HG03520 (cell line): ENCODE results near the gene RAVER1.
"Not testable (repeated sequence)": the region's sequence is repeated elsewhere in the genome, so short reads cannot be mapped to it uniquely, and the experiment has no call there.

Experiments used
- ATAC-seq: cut with Tn5 transposase; IDR thresholded peaks from one replicate; pipeline ENCODE4 v1.9.1; 2021; ENCODE audit warnings: mild to moderate bottlenecking, moderate library complexity; ENCODE audit not compliant: unreplicated experiment

Gene RAVER1

DNA sequence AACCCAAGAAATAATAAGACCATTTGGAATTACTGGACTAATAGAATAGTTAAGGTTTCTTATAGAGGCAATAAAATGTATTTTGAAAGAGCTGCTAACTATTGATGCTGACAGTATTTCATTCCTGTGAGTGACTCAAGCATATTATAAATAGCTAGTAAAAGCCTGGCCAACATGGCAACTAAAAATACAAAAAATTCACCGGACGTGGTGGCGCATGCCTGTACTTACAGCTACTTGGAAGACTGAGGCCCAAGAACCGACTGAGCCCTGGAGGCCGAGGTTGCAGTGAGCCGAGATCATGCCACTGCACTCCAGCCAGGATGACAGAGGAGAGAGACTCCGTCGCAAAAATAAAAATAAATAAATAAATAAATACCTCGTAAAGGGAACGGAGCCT lies 11.5 kb upstream of the RAVER1 start:
- ATAC-seq: no peak

DNA sequence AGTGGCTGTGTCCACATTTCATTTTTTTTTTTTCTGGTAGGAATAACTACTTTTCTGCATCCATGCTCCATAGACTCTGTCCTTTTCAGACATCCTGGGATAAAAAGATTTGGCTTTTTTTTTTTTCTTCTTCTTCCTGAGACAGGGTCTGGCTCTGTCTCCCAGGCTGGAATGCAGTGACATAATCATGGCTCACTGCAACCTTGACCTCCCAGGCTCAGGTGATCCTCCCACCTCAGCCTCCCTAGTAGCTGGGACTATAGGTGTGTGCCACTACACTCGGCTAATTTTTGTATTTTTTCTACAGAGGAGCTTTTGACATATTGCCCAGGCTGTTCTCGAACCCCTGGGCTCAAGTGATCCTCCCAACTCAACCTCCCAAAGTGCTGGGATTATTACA lies 10.2 kb upstream of the RAVER1 start:
- no peak for ATAC-seq

DNA sequence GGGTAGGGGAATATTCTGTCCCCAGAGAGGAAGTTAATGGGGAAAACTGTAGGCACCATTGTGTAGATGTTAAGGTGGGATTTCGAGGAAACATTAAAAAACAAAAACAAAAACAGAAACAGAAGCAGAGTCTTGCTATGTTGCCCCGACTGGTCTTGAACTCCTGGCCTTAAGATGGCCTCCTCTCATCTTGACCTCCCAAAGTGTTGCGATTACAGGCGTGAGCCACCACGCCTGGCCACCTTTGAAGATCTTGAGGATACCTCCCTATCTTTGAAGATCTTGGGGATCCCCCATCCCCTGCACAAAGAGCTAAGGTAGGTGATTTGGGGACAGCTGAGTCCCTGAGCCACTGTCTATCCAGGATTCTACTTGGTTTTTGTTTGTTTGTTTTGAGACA lies 6.6 kb upstream of the RAVER1 start:
- no peak for ATAC-seq

DNA sequence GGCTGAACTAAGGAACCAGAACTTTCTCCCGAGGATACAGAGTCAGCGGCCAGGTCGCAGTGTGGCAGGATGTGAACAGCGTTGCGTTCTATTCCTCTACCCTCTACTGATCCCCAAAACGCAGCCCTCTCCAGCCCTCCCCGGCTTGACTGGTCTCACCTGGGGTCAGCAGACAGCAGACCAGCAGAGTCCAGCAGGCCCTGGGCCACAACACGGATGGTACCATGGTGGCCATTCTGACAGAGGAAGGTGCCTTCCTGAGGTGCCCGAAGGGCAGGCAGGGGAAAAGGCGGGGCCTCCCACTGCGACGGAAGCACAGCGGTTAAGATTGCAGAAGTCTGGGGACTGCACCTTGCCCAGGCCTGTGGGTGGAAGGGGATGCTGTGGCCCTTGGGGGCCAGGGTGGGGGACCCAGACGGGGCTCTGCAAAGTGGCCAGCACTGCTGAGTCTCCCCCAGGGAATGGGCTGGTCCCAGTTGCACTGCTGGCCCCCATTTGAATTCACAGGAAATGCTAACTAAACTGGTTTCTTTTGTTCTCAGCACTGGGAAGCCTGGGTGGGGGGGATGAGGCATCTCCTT lies 6.1 kb upstream of the RAVER1 start, which contains the start of gene ICAM3:
Gene ICAM3 (minus strand): TSS at position 245 of the 581 bp plus-strand sequence. CDS start 10 bp downstream, at position 235.
- no peak for ATAC-seq

DNA sequence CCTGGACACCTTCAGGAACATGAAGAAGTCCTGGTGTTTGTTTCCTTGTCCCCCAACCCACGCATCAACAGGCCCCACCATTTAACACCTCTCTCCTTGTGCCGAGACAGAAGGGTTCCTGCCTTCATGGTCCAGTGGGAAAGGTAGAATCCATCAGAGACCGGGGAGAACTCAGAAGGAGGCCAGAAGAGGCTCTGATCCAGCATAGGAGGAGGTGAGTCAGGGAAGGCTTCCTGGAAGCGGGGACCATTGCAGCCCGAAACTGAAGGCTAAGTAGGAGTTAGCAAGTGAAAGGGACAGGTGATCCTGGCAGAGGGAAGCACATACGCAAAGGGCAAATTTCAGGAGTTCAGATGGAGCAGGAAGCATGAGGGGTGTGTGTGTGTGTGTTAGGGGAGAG lies 5.6 kb upstream of the RAVER1 start:
- ATAC-seq: no peak

DNA sequence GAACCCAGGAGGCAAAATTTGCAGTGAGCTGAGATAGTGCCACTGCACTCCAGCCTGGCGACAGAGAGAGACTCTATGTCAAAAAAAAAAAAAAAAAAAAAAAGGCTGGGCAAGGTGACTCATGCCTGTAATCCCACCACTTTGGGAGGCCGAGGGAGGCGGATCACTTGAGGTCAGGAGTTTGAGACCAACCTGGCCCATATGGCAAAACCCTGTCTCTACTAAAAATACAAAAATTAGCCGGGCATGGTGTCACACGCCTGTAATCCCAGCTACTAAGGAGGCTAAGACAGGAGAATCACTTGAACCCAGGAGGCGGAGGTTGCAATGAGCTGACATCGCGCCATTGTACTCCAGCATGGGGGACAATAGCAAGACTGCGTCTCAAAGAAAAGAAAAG lies 3.4 kb upstream of the RAVER1 start:
- not testable (repeated sequence) for ATAC-seq

DNA sequence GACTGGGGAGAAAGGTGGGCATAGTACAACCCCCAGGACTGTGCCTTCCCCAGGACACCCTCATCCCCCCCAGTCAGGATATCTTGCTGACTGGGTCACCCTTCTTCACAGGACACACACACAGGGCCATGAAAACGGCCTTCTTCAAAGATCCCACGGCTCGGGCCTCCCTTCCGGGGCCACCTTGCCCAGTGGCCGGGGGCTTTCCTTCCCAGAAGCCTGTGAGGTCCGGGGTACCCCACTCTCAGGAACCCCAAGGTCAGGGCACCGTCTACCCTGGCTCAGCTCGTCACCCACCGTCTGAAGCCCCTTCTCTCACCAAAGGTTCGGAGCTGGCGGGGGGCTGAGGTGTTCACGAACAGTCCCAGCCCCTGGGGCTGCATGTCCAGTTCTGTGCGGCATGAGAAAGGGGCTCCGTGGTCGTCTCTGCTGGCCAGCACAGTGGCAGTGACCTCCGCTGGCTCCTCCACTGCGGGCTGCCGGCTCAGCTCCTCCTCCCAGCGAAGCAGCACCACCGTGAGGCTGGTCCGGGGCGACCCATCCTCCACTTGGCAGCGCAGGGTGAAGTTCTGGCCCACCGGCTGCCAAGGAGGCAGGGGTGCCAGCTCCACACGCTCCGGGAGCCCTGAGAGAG lies 2.1 kb upstream of the RAVER1 start:
- no peak for ATAC-seq

DNA sequence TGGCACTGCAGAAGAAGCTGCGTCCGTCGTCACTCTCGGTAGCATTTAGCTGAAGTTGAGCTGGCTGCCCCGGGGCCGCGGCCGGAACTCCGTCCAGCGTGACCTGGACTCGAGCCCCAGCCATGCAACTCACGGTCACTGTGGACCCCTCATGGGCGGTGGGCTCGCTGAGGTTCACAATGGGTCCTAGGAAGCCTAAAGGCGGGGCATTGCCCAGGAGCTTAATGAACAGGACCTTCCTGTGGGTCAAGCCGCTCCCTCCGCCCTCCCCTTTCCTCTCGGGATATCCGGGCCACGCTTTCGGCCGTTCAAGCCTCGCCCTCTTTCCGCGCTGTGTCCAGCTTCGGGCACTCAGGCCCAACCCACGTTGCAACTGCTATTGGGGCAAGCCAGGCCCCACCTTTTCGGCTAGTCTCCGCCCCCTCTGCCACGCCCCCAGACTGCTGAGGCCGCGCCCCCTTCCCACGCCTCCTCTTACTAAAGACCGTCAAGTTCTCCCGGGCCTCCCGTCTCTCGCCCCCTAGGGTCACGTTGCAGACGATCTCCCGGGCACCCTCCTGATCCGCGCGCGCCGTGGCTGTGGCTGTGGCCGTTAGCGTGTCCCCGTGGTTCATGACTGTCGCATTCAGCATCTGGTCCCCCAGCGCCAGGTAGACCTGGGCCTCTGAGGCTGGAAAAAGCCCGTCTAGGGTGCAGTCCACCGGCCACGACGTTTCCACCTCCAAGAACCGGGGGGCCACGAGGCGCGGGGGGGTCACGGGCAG lies 1.4 kb upstream of the RAVER1 start:
- ATAC-seq: no peak

DNA sequence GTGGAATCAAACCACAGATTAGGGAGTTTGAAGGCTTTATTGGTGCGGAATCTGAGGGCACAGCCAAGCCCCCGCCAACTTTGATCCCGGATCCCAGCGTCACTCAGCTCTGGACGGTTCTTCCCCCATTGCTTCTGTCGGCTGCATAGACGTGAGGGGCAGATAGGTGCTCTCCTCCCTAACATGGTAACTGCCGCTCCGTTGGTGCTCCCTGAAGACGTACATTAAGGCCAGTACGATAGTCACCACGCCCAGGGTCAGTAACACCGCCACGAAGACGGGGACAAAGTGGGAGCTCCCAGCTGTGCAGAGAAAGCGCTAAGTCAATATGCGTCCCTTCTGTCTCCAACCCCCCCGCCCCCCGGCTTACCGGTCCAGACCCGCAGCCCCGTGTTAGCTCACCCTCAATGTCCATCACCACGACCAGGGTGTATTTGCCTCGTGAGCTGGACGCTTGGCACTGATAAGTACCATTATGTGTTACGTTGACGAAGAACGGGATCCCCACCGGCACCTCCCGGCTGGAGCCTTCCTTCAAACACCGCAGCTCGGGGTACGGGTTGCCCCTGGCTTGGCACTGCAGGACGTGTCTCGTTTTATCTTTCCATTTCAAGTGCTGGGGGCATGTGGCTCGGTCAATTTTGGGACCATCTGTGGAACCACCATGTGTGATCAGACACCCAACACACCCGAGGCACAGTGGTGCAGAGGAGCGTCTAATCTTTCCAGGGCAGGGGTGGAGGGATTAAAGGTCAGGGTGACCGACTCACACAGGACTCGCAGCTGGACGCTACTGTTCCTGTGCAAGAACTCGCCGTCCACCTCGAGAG lies 644 bp upstream of the RAVER1 start:
- no peak for ATAC-seq

DNA sequence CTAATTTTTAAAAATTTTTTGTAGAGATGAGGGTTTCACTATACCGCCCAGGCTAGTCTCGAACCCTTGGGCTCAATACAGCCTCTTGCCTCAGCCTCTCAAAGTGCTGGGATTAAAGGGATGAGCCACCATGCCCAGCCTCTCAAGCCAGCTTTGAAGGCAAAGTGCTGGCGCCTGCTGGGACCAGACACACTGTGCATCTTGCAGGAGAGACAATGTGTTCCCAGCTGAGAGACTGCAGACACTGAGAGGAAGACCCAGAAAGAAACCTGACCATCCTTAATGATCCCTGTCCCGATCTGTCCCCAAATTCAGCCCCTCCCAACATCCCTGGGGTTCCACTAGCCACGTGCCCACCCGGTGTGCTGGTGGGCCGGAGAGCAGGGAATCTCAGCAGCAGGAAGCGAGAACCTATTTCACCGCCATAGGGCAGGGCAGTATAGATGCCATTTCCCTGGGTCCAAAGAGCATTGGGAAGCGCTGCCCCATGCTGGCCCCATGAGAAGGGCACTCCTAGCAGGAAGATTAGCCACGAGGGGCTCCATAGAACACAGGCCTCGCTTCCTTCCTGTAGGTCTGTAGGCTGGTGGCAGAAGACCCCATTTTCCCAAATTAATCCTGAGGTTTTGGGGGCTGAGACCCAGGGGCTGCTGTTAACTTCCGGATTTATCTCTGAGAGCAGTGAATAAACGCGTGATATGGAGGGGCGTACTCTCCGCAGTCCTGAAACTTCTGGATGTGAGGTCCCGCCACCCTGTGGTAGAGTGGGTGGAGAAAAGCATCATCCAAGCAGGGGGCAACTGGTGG lies 968 bp downstream of the RAVER1 start:
- no peak for ATAC-seq

DNA sequence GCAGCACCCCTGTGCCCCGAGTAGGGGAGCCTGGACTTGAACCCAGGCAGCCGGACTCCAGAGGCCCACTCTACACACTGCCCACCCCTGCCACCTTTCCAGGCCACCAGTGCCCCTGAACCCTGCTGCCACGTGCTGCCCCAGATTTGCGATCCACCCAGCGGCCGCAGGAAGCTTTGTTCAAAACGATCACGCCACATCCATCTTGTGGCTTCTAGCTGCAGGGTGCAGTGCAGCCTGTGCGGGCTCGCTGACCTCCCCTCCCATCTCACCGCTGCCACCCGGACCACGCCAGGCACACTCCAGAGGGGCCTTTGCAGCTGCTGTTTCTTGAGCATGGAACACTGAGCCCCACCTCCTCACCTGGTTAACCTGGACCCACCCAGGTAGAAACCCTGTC lies 3.8 kb downstream of the RAVER1 start:
- ATAC-seq: no peak

DNA sequence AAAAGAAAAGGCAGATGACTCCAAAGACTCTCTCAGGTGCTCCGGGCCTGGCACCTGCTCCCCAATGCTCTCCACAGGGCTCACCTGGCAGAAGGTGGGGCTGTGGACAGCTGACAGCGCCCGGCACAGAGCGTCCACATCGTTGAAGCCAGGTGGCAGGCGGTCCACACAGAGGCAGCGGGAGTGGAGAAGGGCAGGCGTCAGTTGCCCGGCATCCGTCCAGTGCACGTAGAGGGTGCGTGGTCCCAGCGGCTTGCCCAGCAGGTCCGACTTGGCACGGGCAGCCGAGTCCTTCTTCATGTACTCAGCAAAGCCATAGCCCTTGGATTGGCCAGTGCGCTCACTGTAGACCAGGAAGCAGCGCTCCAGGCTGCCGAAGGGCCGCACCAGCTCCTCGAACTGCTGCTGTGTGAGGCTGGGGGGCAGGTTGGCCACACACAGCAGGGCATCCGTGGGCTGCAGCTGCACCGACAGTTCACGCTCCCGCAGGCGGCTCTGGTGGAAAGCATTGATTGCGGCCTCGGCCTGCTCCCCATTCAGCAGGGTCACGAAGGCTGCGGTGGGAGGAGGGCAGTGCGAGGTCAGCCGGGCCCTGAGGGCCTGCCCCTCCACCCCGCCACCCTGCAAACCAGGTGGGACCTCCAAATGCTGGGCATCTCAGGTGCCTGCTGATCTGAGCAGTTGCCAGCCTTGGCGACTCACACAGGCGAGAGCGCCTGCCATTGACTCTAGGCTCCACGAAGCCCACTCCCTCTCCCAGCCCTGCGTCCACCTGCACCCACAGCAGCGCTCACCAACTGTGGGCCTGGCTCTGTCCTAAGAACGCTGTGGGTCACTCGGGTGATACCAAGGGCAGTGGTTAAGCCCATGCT lies 4.5 kb downstream of the RAVER1 start:
- no peak for ATAC-seq

DNA sequence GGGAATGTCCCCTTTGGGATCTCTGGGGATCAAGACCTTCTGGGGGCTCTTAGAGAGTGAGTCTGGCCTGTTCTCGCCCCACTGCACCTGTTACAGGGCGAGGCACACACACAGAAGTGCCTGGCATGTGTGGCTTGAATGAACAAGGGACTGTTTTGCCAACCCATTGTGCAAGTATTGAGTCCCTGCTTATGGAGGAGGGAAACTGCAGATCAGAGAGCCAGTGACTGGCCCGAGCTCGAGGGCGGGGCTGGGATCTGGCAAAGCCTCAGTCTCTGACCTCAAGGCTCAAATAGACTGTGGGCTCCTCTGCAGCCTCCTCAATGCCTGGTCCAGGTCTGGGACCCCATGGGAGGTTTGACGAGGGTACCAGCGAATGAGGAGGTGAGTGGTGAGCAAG lies 5.5 kb downstream of the RAVER1 start:
- no peak for ATAC-seq

DNA sequence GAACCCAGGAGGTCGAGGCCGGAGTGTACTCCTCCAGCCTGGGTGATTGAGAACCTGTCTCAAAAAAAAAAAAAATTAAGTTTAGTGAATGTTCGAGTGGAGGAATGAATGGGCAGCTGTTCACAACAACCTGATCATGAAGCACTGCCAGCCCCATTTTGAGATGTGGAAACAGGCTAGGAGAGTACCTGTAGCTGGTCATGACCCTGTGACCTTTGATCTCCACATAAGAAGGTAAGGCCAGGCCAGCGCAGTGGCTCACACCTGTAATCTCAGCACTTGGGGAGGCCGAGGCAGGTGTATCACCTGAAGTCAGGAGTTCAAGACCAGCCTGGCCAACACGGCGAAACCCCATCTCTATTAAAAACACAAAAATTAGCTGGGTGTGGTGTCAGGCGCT lies 7.6 kb downstream of the RAVER1 start:
- ATAC-seq: no peak

DNA sequence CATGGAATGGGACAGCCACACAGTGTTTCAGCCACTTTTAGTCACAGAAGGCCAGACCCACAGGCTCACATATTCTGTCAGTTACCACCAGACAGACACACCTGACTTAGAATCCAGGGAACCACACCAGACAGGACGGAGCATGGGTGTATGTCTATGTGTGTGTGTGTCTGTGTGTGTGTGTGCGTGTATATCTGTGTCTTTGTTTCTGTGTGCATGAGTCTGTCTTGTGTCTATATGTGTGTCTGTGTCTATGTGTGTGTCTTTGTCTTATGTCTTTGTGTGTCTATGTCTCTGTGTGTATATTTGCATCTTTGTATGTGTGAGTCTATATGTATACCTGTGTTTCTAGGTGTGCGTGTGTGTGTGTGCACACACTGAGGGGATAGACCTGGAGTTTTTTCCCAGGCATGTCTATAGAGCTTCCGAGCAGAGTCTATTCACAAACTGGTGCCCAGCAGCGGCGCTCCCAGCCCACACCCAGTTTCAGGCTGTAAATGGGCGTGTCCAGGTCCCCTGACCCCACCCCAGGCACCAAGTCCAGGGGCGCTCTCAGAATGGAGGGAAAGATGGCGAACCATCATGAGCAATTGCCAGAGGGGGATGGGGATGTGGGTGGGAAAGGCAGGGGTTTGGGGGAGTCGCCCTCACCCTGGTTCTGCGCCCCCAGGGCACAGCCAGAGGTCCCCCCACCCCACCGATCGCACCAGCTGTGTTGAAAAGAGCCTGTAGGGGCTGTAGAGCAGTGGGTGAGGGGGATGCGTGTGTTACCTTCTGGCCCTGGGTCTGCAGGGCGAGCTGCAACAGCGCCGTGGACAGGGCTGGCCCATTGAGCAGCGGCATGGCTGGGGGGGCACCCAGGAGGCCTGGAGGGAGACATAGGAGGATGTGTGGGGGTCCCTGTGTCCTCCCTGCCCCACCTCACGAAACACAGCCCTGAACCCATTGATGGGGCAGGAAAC lies 11.2 kb downstream of the RAVER1 start:
- no peak for ATAC-seq

DNA sequence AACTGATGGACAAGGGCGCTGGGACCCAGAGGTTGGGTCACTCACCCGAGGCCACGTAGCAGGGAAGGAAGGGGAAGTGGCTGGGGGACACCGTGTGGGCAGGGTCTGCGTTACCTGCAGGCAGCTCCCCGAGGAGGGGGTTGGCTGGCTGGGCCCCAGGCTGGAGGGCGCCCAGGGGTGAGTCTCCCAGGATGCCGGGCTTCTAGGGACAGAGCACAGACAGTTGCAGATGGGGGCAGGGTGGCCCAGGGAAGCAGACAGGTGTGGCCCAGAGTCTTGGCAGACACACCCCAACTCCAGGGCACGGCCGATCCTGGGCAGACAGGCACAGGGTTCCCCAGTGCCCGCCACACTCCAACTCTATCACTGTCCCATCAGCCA lies 11.9 kb downstream of the RAVER1 start:
- no peak for ATAC-seq

DNA sequence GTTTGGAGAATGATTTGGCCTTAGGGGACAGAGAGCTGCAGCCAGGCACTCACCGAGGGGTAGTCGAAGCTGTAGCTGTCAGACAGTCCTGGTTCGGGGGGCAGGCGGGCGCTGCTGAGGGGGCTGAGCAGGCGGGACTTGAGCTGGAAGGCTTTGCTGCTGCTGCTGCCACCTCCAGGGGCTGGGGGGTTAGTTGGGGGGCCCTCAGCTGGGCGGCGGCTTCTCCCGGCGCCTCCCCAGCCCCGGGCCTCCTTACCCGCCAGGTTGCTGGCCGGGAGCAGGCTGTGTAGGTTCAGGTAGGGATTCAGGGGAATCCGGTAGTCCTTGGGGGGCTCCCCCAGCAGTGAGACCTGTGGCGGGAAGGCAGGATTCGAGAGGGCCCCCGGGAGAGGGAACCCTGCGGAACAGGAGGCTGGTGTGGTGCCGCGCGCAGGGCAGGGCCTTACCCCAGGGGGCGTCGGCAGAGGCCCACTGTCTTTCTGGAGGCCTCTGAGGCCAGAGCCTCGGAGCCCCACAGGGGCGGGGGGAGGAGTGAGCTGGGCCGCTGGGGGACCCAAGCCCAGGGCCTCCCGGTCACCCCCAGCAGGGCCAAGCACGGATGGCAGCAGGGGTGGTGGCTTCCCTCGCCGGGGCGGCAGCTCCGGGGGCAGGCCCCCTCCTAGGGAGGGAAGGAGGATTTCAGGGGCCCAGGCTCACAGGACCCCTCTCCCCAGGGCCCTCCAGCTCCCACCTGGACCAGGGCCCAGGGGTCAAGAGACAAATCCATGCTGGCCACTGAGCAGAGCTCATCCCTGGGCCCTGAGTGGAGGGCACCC lies 12.5 kb downstream of the RAVER1 start:
- ATAC-seq: no peak
